Gastrocnemius medialis (tissue), 4 donors: Measurements from ENCODE around the gene MDM1. TPM values are rescaled to one million over a fixed set of nuclear protein-coding genes. Genes with fewer than 3 reads are reported as not detected.
A peak's percentile ranks its signal among the peaks of the same experiment; 100 is the strongest.

Source experiments
- ATAC-seq, 2 donors: fragments of 150-250 bp; one replicate each; pipeline ENCODE4 v1.9.1; 2016
- DNase-seq, 2 donors: peaks; one replicate each; pipeline ENCODE4 v3.0.0-alpha.2; 2019
- H3K27ac ChIP-seq, 4 donors: fragments of 200-600 bp; sonication (generic); 1 replicate in 1 of 4; 2 replicates in 3 of 4; pipeline ENCODE4 v1.5.1; 2016 to 2018; ENCODE audit warnings: mild to moderate bottlenecking in 2 of 4, moderate library complexity in 1 of 4
- H3K27me3 ChIP-seq, 3 donors: fragments of 200-600 bp; sonication (generic) in 2 of 3; 1 replicate in 1 of 3; 2 replicates in 2 of 3; pipeline versions ENCODE4 v1.5.1 to v1.6.0; 2016 to 2019; ENCODE audit warnings: mild to moderate bottlenecking in 1 of 3, moderate library complexity in 1 of 3
- H3K36me3 ChIP-seq, 2 donors: fragments of 200-600 bp; sonication (generic) in 1 of 2; one replicate each; pipeline ENCODE4 v1.5.1; 2017 to 2018
- H3K4me1 ChIP-seq, 2 donors: fragments of 200-600 bp; sonication (generic) in 1 of 2; one replicate each; pipeline ENCODE4 v1.5.1; 2016 to 2017; ENCODE audit warnings: mild to moderate bottlenecking in 2 of 2
- H3K4me3 ChIP-seq, 4 donors: fragments of 200-600 bp; sonication (generic) in 3 of 4; 1 replicate in 1 of 4; 2 replicates in 3 of 4; pipeline ENCODE4 v1.5.1; 2016 to 2019; ENCODE audit warnings: mild to moderate bottlenecking in 2 of 4
- H3K9me3 ChIP-seq, 3 donors: fragments of 200-600 bp; sonication (generic) in 2 of 3; 1 replicate in 1 of 3; 2 replicates in 2 of 3; pipeline ENCODE4 v1.5.1; 2016 to 2019
- POLR2A ChIP-seq, 2 donors: fragments of 450-650 bp; IDR thresholded peaks; one replicate each; pipeline ENCODE4 v1.6.1; 2017; ENCODE audit warnings: antibody characterized with exemption in 2 of 2, mild to moderate bottlenecking in 2 of 2, moderate library complexity in 2 of 2
- in situ Hi-C, 4 donors: fragments of 200-750 bp; cut with MboI; loops; one replicate each; pipeline versions ENCODE4 v1.15.0 to v1.8.0; 2017; ENCODE audit warnings: low sequenced_read_pairs in 4 of 4
- intact Hi-C: fragments of 100-400 bp; cut with DNase I; formaldehyde crosslinking; loops from one replicate; pipeline ENCODE4 v1.15.1; 2023; ENCODE audit warnings: low total_unique reads
- total RNA-seq, 4 donors: library from RNA; depleted of rRNA; stranded (reverse); fragments of >200 nt; gene quantifications; one replicate each; pipeline versions ENCODE4 v1.1.0 to v1.2.3, GENCODE V29; 2016
- TF ChIP-seq, protein P1 (sequence below), 5 experiments: fragments of 450-650 bp in 3 of 5; fragments of 200-600 bp in 2 of 5; sonication (generic) in 2 of 5; IDR thresholded peaks in 4 of 5; conservative IDR thresholded peaks in 1 of 5; 1 replicate in 4 of 5; 2 replicates in 1 of 5; pipeline ENCODE4 v1.5.1; 2016 to 2019; ENCODE audit warnings: antibody characterized with exemption in 5 of 5, mild to moderate bottlenecking in 3 of 5, moderate library complexity in 3 of 5

Gene MDM1
- total RNA-seq, 4 donors from 2014 or later: 1.6 to 6.8 (median 3.4) TPM

DNA sequence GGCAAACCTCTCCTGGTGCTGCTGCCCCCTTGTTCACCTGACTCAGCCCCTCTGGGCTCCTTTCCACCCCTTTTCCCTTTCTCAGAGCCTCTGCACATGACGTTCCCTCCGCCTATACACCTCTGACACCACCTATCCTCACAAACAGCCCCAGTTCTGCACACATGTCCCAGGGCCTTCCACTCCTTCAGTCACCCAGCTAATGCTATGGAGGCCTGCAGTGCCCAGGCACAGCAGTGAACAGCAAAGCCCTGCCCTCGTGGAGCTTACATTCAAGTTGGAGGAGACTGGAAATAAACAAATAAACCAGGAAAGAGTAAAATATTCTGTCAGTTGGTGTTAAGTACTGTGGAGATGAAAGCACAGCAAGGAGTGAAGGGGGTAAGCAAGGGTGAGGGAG lies 38.5 kb upstream of the MDM1 start:
- DNase-seq (no peak), ATAC-seq (no peak)
- no peaks in the 10 kb centered on the region for H3K27me3 ChIP-seq
- peak overlapping the region in 3 of 4 donors; percentile 12 to 66 (median 41) for H3K27ac ChIP-seq
- H3K9me3 ChIP-seq: no peaks in the 10 kb centered on the region
- TF ChIP-seq, protein P1, sequence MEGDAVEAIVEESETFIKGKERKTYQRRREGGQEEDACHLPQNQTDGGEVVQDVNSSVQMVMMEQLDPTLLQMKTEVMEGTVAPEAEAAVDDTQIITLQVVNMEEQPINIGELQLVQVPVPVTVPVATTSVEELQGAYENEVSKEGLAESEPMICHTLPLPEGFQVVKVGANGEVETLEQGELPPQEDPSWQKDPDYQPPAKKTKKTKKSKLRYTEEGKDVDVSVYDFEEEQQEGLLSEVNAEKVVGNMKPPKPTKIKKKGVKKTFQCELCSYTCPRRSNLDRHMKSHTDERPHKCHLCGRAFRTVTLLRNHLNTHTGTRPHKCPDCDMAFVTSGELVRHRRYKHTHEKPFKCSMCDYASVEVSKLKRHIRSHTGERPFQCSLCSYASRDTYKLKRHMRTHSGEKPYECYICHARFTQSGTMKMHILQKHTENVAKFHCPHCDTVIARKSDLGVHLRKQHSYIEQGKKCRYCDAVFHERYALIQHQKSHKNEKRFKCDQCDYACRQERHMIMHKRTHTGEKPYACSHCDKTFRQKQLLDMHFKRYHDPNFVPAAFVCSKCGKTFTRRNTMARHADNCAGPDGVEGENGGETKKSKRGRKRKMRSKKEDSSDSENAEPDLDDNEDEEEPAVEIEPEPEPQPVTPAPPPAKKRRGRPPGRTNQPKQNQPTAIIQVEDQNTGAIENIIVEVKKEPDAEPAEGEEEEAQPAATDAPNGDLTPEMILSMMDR (IDR thresholded peaks at IDR 0.05 in 4 of 5, conservative IDR thresholded peaks at IDR 0.05 in 1 of 5): no peak
- TF ChIP-seq POLR2A (IDR thresholded peaks at IDR 0.05): no peak
- no peak overlapping the region for H3K4me3 ChIP-seq
- intact Hi-C loops (no loop called here), in situ Hi-C loops (loop anchor here in 1 of 4 donors (25.0 kb wide), 1 partner anchor 442 kb away; the partner anchor contains the start of gene MDM2)
- H3K4me1 ChIP-seq: peaks cover 25 to 26% of the 10 kb centered on the region in 2 donors
- H3K36me3 ChIP-seq: no peaks in the 10 kb centered on the region

DNA sequence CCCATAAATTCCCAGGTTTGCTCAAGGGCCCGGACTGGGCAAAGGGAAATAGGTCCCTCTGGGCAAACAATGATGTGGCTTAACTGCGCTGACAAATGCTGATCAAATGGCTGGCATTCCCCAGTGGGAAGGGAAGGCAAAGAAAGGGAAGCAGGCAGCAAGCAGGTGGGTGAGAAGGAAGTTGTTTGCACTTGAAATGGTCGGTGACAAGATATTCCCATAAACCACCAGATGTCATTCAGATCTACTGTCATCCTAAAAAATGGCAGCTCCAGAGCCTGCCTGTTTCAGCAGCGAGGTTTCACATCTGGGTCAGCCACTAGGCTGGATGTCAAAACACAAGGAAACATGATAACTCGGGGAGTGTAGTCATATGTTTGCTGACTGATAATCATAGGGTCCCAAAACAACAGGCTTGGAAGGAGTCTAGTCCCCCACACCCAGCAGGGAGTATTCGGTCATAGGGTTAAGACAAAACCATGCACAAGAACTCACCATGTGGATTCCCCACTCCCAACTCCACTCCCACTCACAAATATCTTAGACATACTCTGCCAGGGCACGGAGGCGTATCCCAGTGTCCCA lies 37.9 kb upstream of the MDM1 start:
- Histone ChIP-seq H3K9me3 (no peaks in the 10 kb centered on the region), H3K36me3 (no peaks in the 10 kb centered on the region), H3K27me3 (no peaks in the 10 kb centered on the region), H3K4me1 (peaks cover 23 to 24% of the 10 kb centered on the region in 2 donors), H3K4me3 (no peak overlapping the region), H3K27ac (peak overlapping the region; percentile 26 to 66 (median 42))
- DNase-seq (no peak), ATAC-seq (peak in 1 of 2 donors; percentile 42)
- in situ Hi-C loops: loop anchor here in 1 of 4 donors (25.0 kb wide), 1 partner anchor 442 kb away; the partner anchor contains the start of gene MDM2
- intact Hi-C loops: no loop called here
- TF ChIP-seq POLR2A (IDR thresholded peaks at IDR 0.05): no peak
- TF ChIP-seq, protein P1 (IDR thresholded peaks at IDR 0.05 in 4 of 5, conservative IDR thresholded peaks at IDR 0.05 in 1 of 5): no peak

GRCh38 chr12:68368327-68368726 lies 36.2 kb upstream of the MDM1 start:
- Histone ChIP-seq H3K9me3 (no peaks in the 10 kb centered on the region), H3K36me3 (no peaks in the 10 kb centered on the region), H3K4me3 (no peak overlapping the region), H3K27me3 (no peaks in the 10 kb centered on the region), H3K27ac (no peak overlapping the region), H3K4me1 (peaks cover 9 to 24% of the 10 kb centered on the region in 2 donors)
- TF ChIP-seq POLR2A (IDR thresholded peaks at IDR 0.05): no peak
- TF ChIP-seq, protein P1 (IDR thresholded peaks at IDR 0.05 in 4 of 5, conservative IDR thresholded peaks at IDR 0.05 in 1 of 5): no peak
- in situ Hi-C loops (loop anchor here in 2 of 4 donors (10.0 to 25.0 kb wide), 2 partner anchors 246 to 444 kb away; partner anchors contain the start of genes MDM2 (in 1 of the 2) and RAP1B (in 1 of the 2)), intact Hi-C loops (loop anchor here (2.0 to 5.0 kb wide), 2 partner anchors 54 to 242 kb away; partner anchors contain the start of gene RAP1B)
- DNase-seq: no peak
- ATAC-seq: no peak

GRCh38 chr12:68367903-68368302 lies 35.7 kb upstream of the MDM1 start:
- H3K4me3 ChIP-seq: no peak overlapping the region
- H3K4me1 ChIP-seq: peaks cover 8 to 20% of the 10 kb centered on the region in 2 donors
- ATAC-seq (no peak), DNase-seq (no peak)
- no peaks in the 10 kb centered on the region for H3K9me3 ChIP-seq
- intact Hi-C loops: loop anchor here (2.0 to 5.0 kb wide), 2 partner anchors 54 to 243 kb away; partner anchors contain the start of gene RAP1B
- no peak for TF ChIP-seq POLR2A (IDR thresholded peaks at IDR 0.05)
- TF ChIP-seq, protein P1 (IDR thresholded peaks at IDR 0.05 in 4 of 5, conservative IDR thresholded peaks at IDR 0.05 in 1 of 5): no peak
- no peaks in the 10 kb centered on the region for H3K36me3 ChIP-seq
- in situ Hi-C loops: loop anchor here in 2 of 4 donors (10.0 to 25.0 kb wide), 2 partner anchors 247 to 444 kb away; partner anchors contain the start of genes MDM2 (in 1 of the 2) and RAP1B (in 1 of the 2)
- H3K27me3 ChIP-seq: no peaks in the 10 kb centered on the region
- H3K27ac ChIP-seq: no peak overlapping the region
